ENCODE results near the gene EIF4B. TPM values are rescaled to one million over a fixed set of nuclear protein-coding genes. Genes with fewer than 3 reads are reported as not detected.
A peak's percentile ranks its signal among the peaks of the same experiment; 100 is the strongest.

EIF4B gene
- total and polyA plus RNA-seq, 2 of the 8 experiments (the other 6 are each of a cell fraction or from before 2014, with no cell fraction given) = 269 to 816 TPM

- Histone ChIP-seq H4K8ac (ENCODE audit: extremely low read depth, insufficient read depth, low read length) (no peak overlapping the region), H3K9ac (replicated peaks in 1 of 4; ENCODE audit: extremely low read depth in 1 of 4, low read depth in 3 of 4, low read length in 3 of 4) (peak overlapping the region; percentile 52 to 68 (median 58)), H2BK15ac (ENCODE audit: low read length) (peak overlapping the region; percentile 89; the same call in 1 of the 2 replicates), H2AK5ac (ENCODE audit: low read depth, low read length) (no peak overlapping the region; the same call in 1 of the 2 replicates), H3K56ac (replicated peaks; ENCODE audit: insufficient read length, low read depth, low read length) (peak overlapping the region; percentile 34), H3K27ac (ENCODE audit: low read depth, low read length) (peak overlapping the region; percentile 37; the same call in 1 of the 2 replicates), H4K20me1 (replicated peaks in 1 of 2; ENCODE audit: control insufficient read depth in 1 of 2, insufficient read depth in 2 of 2, low read length in 2 of 2) (peaks cover 3 to 17% of the 10 kb centered on the region in 2 experiments), H3K36me3 (ENCODE audit: control insufficient read depth in 2 of 4, insufficient read depth in 4 of 4, low read length in 3 of 4) (peaks cover 0 to 6% (median 0%) of the 10 kb centered on the region in 4 experiments; a peak in 1 of 8 replicates), H3K4ac (replicated peaks; ENCODE audit: insufficient read length, low read depth, low read length) (peak overlapping the region; percentile 73), H3K4me1 (replicated peaks in 1 of 4; ENCODE audit: control insufficient read depth in 3 of 4, insufficient read depth in 4 of 4, low read length in 3 of 4) (peaks cover 29 to 72% (median 53%) of the 10 kb centered on the region in 4 experiments), H3K23me2 (ENCODE audit: low read depth, low read length) (peaks cover 24% of the 10 kb centered on the region), H2BK12ac (ENCODE audit: low read depth, low read length) (peak overlapping the region; percentile 40; the same call in 1 of the 2 replicates), H3K23ac (ENCODE audit: insufficient read length) (no peak overlapping the region), H2BK5ac (ENCODE audit: low read depth, low read length) (peak overlapping the region; percentile 54), H3K14ac (ENCODE audit: insufficient read length) (no peak overlapping the region), H3K79me2 (ENCODE audit: control insufficient read depth in 1 of 2, insufficient read depth in 2 of 2, low read length in 2 of 2) (no peaks in the 10 kb centered on the region), H3K18ac (ENCODE audit: extremely low read depth, low read length) (peak overlapping the region; percentile 97), H3K4me2 (ENCODE audit: insufficient read depth in 1 of 2, low read depth in 2 of 2, low read length in 2 of 2) (peak overlapping the region; percentile 98 to 99), H4K5ac (ENCODE audit: insufficient read length, low read depth, low read length) (no peak overlapping the region), H3K79me1 (ENCODE audit: low read depth, low read length) (peaks cover 5% of the 10 kb centered on the region; the same call in 1 of the 2 replicates), H4K91ac (replicated peaks; ENCODE audit: insufficient read length, low read length) (peak overlapping the region; percentile 58), H3K9me3 (ENCODE audit: insufficient read depth in 2 of 2, low read depth in 1 of 2, low read length in 1 of 2) (no peaks in the 10 kb centered on the region), H3K27me3 (replicated peaks in 1 of 4; ENCODE audit: control insufficient read depth in 3 of 4, extremely low read depth in 1 of 4, insufficient read depth in 3 of 4, low read length in 3 of 4) (peaks cover 0 to 20% (median 17%) of the 10 kb centered on the region in 4 experiments; a peak in 6 of 7 replicates), H2BK20ac (ENCODE audit: low read length) (no peak overlapping the region), H3K4me3 (ENCODE audit: extremely low read depth in 1 of 4, insufficient read depth in 2 of 4, low read depth in 3 of 4, low read length in 4 of 4) (peak overlapping the region; percentile 59 to 94 (median 78)), H2BK120ac (replicated peaks; ENCODE audit: low read depth, low read length) (no peak overlapping the region), H2AFZ (ENCODE audit: low read length) (peak overlapping the region; percentile 77; the same call in 1 of the 2 replicates)
- DNase-seq (ENCODE audit: low read depth in 1 of 2, low spot score in 2 of 2) (no peak), FAIRE-seq (no peak)
- 1% methylated on average over 24 of the region's 44 CpGs; no CpG with 5 or more reads in 1 of the 2 experiments for WGBS, 2 experiments (ENCODE audit: extremely low coverage in 1 of 2, insufficient coverage in 1 of 2, insufficient read length in 1 of 2, insufficient replicate concordance in 2 of 2, low coverage in 1 of 2, low lambda C conversion rate in 2 of 2, missing lambda C conversion rate in 1 of 2)
- ChIA-PET CTCF (ENCODE audit: partially characterized antibody) (interaction anchor here (0.6 to 15.7 kb wide), 10 partner anchors 9 to 853 kb away, joined by 3 to 258 read pairs (median 4); partner anchors contain the start of gene KRT2), POLR2A (ENCODE audit: partially characterized antibody) (interaction anchor here (0.7 to 35.6 kb wide), 8 partner anchors 8 to 134 kb away, joined by 3 to 711 read pairs (median 4); partner anchors contain the start of genes CSAD, EIF4B, IGFBP6 and ZNF740)
- TF ChIP-seq NRF1 (IDR thresholded peaks at IDR 0.05; ENCODE audit: low read depth, low read length) (0 out of 2 replicates have a peak, but pooled peaks have one; percentile 9), PHF8 (conservative IDR thresholded peaks at IDR 0.05; ENCODE audit: low read depth, low read length) (no peak; the same call in 1 of the 2 replicates), SAP30 (IDR thresholded peaks at IDR 0.05; ENCODE audit: insufficient read depth, insufficient replicate concordance, low read length) (no peak), TAF7 (optimal IDR thresholded peaks at IDR 0.05; ENCODE audit: borderline replicate concordance, low read depth, low read length) (peak; percentile 51), RXRA (IDR thresholded peaks at IDR 0.05; ENCODE audit: insufficient read depth, low read depth, low read length) (no peak), MAX (IDR thresholded peaks at IDR 0.05) (no peak), MAFK (IDR thresholded peaks at IDR 0.05; ENCODE audit: low read depth, low read length) (no peak), HDAC2 (IDR thresholded peaks at IDR 0.05; ENCODE audit: borderline replicate concordance in 1 of 2, low read depth in 2 of 2, low read length in 2 of 2) (no peak), CREB1 (IDR thresholded peaks at IDR 0.05) (no peak), SP4 (IDR thresholded peaks at IDR 0.05; ENCODE audit: low read length) (no peak), POLR2AphosphoS5 (IDR thresholded peaks at IDR 0.05; ENCODE audit: low read depth, low read length) (peak; percentile 70; the same call in 1 of the 2 replicates)
Observed at GRCh38 chr12:53046655-53047220, 40.5 kb downstream of the EIF4B start.
